Osteoblast (primary cell): ENCODE results near the gene KRT13. TPM values are rescaled to one million over a fixed set of nuclear protein-coding genes. Genes with fewer than 3 reads are reported as not detected.

Experiments
- DNase-seq: peaks from one replicate; pipeline ENCODE4 v3.0.0; 2011; ENCODE audit warnings: low spot score, mixed read lengths; ENCODE audit not compliant: insufficient read length; ENCODE audit errors: missing footprints
- H2AFZ ChIP-seq: 2 replicates; pipeline ENCODE4 v1.6.0; 2011; ENCODE audit warnings: mild to moderate bottlenecking, low read length
- H3K27ac ChIP-seq: 2 replicates; pipeline ENCODE4 v1.5.1; 2011; ENCODE audit warnings: mild to moderate bottlenecking, low read depth, low read length, moderate library complexity
- H3K27me3 ChIP-seq: 2 replicates; pipeline ENCODE4 v1.6.0; 2012; ENCODE audit warnings: mild to moderate bottlenecking, control low read depth, inconsistent platforms, low read length, moderate library complexity; ENCODE audit not compliant: insufficient read depth
- H3K36me3 ChIP-seq: 2 replicates; pipeline ENCODE4 v1.5.1; 2011; ENCODE audit warnings: mild to moderate bottlenecking, low read length, control low read depth, moderate library complexity; ENCODE audit not compliant: insufficient read depth
- H3K4me1 ChIP-seq: 2 replicates; pipeline ENCODE4 v1.5.1; 2011; ENCODE audit warnings: mild to moderate bottlenecking, low read length, control low read depth, moderate library complexity; ENCODE audit not compliant: insufficient read depth
- H3K4me2 ChIP-seq: 2 replicates; pipeline ENCODE4 v1.6.0; 2011; ENCODE audit warnings: mild to moderate bottlenecking, low read length; ENCODE audit not compliant: insufficient read depth
- H3K4me3 ChIP-seq: fragments of 200-600 bp; sonication (generic); 3 replicates; pipeline ENCODE4 v1.5.1; 2012; ENCODE audit warnings: mild to moderate bottlenecking, low read length, inconsistent platforms; ENCODE audit not compliant: insufficient read depth
- H3K79me2 ChIP-seq: 2 replicates; pipeline ENCODE4 v1.6.0; 2012; ENCODE audit warnings: mild to moderate bottlenecking, low read length, control low read depth, inconsistent platforms; ENCODE audit not compliant: insufficient read depth
- H3K9me3 ChIP-seq: 2 replicates; pipeline ENCODE4 v1.5.1; 2011; ENCODE audit warnings: low read depth, low read length, control low read depth
- H4K20me1 ChIP-seq: 2 replicates; pipeline ENCODE4 v1.6.0; 2012; ENCODE audit warnings: mild to moderate bottlenecking, low read length, control low read depth; ENCODE audit not compliant: insufficient read depth
- total RNA-seq: library from RNA; depleted of rRNA; stranded (reverse); fragments of >200 nt; gene quantifications from 2 replicates; pipeline ENCODE4 v1.2.3, GENCODE V29; 2012
- TF ChIP-seq, protein P1 (sequence below): IDR thresholded peaks from 2 replicates; pipeline ENCODE4 v1.5.1; 2011; ENCODE audit warnings: mild to moderate bottlenecking, low read depth, low read length, moderate library complexity; ENCODE audit errors: extremely low read depth

KRT13 gene
- total RNA-seq, 1 donor: not detected

DNA sequence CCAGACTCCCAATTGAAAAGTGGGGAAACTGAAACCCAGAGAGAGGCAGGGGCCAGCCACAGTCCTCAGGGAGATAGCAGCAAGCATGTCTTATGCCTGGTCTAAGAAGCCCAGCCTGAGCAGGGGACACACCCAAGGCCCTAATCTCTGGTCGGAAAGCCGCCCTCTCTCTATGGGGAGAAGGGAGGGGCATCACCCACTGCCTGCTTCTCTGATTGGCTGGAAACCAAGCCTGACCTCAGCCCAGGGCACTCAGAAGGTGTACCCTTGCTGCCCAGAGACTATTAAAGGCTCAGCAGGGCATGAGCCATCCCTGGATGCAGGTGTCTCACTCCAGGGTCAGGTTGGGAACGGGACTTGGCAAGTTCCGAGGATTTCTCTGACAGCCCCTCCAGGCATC is 5.7 kb upstream of the KRT13 start:
- TF ChIP-seq, protein P1, sequence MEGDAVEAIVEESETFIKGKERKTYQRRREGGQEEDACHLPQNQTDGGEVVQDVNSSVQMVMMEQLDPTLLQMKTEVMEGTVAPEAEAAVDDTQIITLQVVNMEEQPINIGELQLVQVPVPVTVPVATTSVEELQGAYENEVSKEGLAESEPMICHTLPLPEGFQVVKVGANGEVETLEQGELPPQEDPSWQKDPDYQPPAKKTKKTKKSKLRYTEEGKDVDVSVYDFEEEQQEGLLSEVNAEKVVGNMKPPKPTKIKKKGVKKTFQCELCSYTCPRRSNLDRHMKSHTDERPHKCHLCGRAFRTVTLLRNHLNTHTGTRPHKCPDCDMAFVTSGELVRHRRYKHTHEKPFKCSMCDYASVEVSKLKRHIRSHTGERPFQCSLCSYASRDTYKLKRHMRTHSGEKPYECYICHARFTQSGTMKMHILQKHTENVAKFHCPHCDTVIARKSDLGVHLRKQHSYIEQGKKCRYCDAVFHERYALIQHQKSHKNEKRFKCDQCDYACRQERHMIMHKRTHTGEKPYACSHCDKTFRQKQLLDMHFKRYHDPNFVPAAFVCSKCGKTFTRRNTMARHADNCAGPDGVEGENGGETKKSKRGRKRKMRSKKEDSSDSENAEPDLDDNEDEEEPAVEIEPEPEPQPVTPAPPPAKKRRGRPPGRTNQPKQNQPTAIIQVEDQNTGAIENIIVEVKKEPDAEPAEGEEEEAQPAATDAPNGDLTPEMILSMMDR: no peak
- Histone ChIP-seq H2AFZ (no peak overlapping the region), H3K27me3 (no peaks in the 10 kb centered on the region), H3K9me3 (no peaks in the 10 kb centered on the region), H3K4me2 (no peak overlapping the region), H3K27ac (no peak overlapping the region), H3K4me1 (no peaks in the 10 kb centered on the region), H4K20me1 (no peaks in the 10 kb centered on the region), H3K36me3 (no peaks in the 10 kb centered on the region), H3K4me3 (no peak overlapping the region), H3K79me2 (no peaks in the 10 kb centered on the region)
- DNase-seq: no peak

- H4K20me1 ChIP-seq: no peaks in the 10 kb centered on the region
- no peak overlapping the region for H3K4me2 ChIP-seq
- H2AFZ ChIP-seq: no peak overlapping the region
- no peaks in the 10 kb centered on the region for H3K4me1 ChIP-seq
- TF ChIP-seq, protein P1: no peak
- H3K4me3 ChIP-seq: no peak overlapping the region
- H3K27ac ChIP-seq: no peak overlapping the region
- no peak for DNase-seq
- H3K9me3 ChIP-seq: no peaks in the 10 kb centered on the region
- no peaks in the 10 kb centered on the region for H3K36me3 ChIP-seq
- H3K79me2 ChIP-seq: no peaks in the 10 kb centered on the region
- no peaks in the 10 kb centered on the region for H3K27me3 ChIP-seq
Measured at GRCh38 chr17:41510251-41511065, 5.0 kb upstream of the KRT13 start.

DNA sequence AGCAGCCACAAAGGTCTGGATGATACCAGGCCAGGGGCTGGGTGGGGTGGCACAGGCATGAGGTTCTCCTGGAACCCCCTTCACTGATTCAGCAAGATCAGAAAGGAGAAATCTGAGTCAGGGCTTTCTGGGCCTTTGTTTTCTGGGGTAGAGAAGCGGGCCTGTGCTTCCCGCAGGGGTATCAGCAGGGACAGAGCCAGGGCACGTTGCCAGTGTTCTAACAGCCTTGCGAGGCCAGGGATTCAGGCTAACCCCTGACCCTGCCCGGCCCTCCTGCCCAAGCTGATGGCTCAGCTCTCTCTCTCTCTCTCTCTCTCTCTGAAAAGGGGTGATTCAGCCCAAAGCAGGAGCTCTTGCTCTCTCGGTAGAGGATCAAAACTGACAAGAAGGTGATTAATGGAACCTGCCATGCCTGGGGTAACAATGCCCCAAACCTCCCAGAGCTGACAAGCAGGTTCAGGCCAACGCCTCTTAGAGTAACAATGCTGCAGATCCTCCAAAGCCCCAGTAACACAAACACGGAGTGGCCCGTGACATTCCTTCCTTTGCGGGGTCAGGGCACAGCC is 2.0 kb upstream of the KRT13 start:
- Histone ChIP-seq H3K79me2 (no peaks in the 10 kb centered on the region), H4K20me1 (no peaks in the 10 kb centered on the region), H3K4me3 (no peak overlapping the region), H3K27me3 (no peaks in the 10 kb centered on the region), H3K4me1 (peaks cover 8% of the 10 kb centered on the region), H3K9me3 (no peaks in the 10 kb centered on the region), H2AFZ (no peak overlapping the region), H3K4me2 (no peak overlapping the region), H3K27ac (no peak overlapping the region), H3K36me3 (no peaks in the 10 kb centered on the region)
- TF ChIP-seq, protein P1: no peak
- DNase-seq: peak; percentile 76
